NCI-H2196 treated with DMSO at 0.1 percent for 48 hours (cell line): Measurements from ENCODE around the gene CTAG1A.
"Not testable (repeated sequence)": the region's sequence is repeated elsewhere in the genome, so short reads cannot be mapped to it uniquely, and the experiment has no call there.

ENCODE experiments used
- DNase-seq: peaks from one replicate; lab custom pipeline; 2025; ENCODE audit not compliant: unreplicated experiment; lab: John Stamatoyannopoulos, UW

Gene CTAG1A

DNA sequence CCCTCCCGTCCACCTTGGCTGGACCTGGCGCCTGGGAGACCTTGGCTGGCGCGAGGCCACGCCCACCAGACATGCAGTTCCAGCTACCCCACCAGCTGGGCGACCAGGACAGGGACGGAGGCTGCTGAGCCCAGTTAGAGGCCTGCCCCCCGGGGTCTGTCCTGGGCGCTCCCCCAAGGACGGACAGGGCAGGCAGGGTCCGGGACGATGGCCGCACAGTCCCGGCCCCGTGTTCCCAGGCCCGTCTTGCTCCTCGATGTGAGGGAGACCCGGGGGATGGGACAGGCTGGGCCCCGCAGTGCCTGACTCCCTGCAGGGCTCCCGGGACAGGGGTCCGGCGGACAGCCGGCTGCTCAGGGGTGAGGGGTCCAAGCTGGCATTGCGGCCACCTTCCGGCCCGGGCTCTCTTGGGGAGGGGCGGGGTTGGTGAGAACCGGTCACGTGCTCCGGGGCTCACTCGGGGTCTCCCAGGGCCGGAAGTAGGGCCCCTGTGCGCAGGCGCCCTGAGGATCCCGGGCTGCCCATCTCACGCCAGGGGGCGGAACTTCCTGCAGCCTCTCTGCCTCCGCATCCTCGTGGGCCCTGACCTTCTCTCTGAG is at the start of gene CTAG1A:
CTAG1A (plus strand) TSS at position 549 of the 599 bp plus-strand sequence. CDS start 74 bp downstream, outside the sequence.
- DNase-seq: not testable (repeated sequence)

DNA sequence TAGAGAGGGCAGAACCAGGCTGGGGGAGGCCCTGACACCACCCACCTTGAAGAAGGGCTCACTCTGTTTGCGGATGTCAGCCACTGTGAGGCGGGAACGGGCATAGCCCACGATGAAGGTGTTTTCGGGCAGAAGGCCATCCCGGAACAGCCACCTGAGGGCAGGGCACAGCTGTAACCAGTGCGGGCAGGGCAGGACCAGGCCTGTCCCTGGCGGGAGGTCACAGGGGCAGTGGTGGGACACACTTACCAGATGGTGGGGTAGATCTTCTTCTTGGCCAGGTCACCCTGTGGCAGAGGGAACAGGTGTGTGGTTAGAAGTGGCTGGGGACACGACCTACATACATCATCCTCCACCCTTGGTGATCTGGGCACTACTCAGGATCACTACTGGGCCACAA is 49.0 kb upstream of the CTAG1A start:
- DNase-seq: no peak

DNA sequence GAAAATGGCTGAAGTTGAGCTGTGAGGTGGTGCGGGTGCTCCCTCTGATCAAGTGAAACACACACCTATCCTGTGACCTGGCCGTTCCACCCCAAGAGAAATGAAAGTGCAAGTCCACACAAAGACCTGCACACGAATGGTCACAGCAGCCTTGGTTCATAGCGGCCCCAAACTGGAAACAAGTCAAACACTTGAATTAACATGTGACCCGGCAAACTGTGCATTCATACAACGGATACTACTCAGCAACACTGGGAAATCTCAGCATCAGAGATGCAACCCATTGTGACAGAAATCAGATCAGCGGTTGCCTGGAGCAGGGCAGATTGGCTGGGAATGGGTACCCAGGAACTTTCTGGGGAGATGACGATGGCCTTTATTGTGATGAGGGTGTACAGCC is 45.9 kb upstream of the CTAG1A start:
- no peak for DNase-seq

DNA sequence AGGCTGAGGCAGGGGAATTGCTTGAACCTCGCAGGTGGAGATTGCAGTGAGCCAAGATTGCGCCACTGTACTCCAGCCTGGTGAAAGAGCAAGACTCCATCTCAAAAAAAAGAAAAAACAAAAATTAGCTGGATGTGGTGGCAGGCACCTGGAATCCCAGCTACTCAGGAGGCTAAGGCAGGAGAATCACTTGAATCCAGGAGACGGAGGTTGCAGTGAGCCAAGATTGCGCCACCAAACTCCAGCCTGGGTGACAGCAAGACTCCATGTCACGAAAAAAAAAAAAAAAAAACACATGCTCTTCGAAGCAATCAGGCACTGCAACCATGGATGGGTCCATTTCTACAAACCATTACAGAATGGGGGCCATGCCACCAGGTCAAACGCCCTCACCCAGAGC is 44.6 kb upstream of the CTAG1A start:
- DNase-seq: not testable (repeated sequence)

DNA sequence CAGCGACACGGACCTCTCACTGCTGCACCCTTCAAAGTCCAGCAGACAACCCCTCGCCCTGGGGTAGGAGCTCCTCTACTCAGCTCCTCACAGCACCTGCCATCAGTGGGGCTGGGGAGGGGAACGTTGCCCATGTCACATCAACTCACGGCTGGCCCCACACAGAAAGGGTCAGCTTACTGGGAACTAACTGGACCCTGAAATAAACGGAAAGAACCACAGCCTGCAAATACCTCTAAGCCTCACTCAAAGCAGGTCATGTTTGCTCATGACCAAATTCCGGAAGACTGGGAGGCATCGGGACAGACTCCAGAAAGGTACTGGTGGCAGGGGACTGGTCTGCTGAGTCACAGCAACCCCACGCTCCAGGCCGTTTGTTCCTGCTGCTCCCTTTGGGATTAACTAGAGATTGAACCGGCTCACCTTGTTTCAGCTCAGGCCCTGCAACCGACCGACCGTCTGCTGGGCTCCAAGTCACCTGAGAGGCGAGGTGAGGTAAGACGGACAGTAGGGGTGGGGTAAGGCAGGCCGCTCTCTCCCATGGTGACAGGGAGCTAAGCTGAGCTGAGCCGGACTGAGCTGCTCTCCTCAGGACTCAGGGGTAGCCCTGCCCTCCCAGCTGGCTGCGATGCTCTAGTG is 43.9 kb upstream of the CTAG1A start:
- no peak for DNase-seq

DNA sequence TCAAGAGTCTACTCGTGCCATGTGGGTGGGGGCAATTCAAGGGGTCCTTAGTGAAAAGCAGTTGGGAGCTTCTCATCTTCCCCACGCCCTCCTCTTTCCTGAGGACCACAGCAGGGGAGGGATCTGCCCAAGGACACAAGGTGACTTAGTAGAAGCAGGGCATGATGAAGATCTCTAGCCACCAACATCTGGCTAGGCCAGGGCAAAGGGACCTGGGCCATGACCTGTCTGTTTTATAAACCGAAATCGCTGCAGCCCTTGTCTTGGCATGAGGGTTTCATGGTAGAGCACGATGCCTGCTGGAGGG is 43.4 kb upstream of the CTAG1A start:
- DNase-seq: no peak

DNA sequence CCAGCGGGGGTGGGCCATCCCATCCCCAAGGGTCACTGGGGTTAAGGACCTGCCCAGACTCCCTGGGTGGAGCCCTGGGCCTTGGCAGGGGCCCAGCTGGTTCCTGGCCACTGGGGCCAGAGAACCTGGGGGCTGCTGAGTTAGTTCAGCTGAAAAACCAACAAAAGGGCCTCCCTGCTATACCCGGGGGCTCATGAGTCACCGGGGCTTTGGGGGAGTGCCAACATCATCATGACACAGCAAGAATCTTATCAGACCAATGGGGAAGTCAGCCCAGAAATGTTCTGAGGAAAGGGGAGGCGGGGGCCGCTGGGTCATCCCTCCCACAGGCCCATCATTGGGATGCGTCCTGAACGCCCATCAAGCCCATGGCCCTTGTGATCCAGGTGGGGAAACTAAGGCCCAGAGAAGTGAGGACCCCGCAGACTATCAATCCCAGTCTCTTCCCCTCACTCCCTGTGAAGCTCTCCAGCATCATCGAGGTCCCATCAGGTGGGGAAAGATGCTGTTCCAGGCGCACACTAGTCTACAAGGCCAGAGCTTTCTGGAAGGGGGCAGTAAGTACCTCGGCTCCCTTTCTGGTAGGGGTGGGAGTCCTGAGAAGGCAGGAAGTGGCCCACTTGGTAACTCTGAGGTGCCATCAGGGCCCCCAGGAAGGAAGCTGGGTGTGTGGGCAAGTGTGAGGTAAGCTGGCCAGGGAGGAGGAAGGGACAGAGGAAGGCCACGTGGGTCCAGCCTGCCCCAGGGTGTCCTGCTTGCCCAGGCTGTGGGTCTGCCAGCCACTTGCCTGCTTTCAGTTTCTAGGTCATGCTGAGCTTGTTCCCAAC is 42.8 kb upstream of the CTAG1A start:
- peak; percentile 3 for DNase-seq

DNA sequence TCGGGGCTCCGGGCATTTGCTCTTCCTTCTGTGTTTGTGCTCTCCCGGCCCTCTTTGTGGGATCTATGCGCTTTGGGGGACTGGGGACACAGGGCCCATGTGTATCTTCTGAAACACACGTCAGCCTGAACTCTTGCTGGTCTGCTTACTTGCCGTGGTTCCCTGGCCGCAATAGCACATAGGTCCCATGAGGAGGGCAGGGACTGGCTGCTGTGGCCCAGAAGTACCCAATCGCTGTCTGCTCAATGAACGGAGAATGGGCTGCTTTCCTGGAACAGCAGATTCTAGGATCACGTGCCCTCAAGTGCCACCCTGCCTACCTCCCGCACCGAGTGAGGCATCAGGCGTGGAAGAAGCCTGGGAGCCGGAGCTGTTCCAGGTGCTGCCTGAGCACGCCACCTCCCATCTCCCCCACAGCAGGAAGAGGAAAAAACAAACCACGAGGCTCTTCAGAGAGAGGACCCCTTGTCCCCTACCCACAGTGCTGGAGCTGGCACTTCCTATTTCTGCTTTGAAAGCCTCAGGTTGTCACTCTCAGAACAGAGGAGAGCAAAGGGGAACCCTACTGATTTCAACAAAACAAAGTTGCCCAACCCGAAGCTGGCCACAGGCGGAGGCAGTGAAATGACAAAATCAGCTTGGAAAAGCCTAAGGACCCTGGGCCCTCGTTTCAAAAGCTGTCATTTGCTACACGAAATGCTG is 42.1 kb upstream of the CTAG1A start:
- no peak for DNase-seq

DNA sequence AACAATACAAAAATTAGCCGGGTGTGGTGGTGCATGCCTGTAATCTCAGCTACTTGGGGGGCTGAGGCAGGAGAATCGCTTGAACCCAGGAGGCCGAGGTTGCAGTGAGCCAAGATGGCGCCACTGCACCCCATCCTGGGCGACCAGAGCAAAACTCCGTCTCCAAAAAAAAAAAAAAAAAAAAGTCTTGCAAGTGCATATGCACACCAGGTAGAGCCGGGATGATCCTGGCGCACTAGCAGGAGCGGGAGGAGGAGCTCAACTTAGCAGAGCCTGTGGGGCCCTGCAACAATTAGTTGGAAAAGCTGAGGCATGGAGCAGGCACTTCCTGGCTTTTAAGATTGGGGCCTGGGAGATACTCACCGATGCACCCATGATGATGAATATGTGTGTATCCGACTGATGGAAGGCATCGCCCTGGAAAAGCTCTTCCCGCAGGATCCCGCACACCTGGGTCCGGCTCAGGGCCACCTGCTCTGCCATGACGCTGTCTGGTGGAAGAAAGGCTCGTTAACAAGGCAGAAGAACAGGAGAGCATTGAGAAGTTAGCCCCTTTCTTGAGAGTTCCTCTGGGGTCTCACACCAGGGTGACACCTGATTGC is 39.2 kb upstream of the CTAG1A start:
- no peak for DNase-seq

DNA sequence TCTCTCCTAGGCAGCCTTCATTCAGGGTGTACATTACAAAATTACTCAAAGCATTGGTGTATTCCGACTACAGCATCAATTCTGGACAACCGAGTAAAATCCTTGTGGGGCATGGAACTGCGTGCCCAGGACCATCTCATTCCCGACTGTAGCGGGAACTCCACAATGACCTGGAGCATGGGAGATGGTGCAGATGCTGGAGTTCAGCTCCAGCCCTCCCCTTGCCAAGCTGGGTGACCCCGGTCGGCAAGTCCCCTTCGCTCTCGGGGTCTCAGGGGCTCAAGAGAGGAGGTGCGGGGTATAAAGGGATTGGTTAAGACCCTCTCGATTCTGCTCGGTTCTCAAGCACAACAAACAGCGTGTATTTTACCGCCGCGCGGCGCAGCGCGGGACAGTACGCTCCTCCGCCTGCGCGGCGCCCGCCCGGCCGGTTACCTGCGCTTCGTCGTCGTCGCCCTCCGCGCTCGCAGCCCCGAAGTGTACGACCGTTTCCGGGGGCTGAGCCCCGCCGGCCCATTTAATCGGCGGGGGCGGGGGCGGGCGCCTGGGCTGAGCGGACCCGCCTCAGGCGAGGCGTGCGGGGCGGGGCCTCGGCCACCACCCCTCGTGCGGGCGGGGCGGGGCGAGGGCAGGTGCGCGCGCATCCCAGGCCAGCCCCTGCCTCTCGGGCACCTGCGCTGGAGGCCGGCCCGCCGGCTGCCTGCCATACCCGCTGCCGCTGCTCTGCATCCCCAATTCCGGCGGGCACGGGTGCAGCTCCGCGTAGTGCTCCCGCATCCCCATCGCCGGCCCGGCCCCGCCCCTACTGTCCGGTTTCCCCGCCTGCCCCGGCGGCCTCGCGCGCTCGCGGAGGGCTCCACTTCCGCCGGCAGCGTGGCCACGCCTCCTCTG is 38.3 kb upstream of the CTAG1A start, which contains the start of gene G6PD:
G6PD (minus strand) TSS at position 493 of the 891 bp plus-strand sequence. CDS start 691 bp downstream, outside the sequence.
- peak; percentile 36 for DNase-seq

DNA sequence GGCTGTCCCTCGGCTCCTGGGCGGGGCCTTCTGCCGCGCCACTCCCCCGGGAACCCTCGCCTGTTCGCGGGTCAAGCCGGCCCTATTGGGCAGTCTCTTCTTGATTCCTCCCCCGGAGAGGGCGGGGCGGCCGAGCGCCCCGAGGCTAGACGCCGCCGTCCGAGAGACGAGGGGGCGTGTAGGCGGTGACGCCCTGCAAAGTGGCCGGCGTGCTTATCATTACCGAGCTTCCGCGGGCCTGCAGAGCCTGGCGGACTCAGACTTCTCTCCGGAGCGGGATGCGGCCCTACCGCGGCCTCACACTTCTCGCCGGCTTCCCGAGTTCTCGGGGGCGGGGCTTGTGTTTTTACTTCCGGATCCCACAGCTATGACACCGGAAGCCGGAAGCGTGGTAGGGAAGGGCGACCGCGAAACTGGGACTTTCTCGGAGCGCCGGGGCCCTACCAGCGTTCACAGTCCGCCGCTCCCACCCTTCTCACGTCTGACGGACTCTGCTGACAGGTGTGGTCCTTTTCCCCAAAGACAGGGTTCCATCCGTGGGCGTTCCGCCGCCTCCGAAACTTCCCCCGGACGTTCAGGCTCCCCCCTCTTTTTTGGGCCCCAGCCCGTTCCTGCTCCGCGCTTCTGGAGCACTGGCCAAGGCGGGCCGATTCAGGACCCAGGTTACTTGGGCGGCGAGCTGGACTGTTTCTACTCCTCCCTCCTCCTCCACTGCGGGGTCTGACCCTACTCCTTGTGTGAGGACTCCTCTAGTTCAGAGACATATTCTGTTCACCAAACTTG is 37.5 kb upstream of the CTAG1A start, which contains the start of gene IKBKG:
IKBKG (plus strand) TSS at position 376 of the 783 bp plus-strand sequence. CDS start 4,383 bp downstream, outside the sequence.
- DNase-seq: peak; percentile 55

DNA sequence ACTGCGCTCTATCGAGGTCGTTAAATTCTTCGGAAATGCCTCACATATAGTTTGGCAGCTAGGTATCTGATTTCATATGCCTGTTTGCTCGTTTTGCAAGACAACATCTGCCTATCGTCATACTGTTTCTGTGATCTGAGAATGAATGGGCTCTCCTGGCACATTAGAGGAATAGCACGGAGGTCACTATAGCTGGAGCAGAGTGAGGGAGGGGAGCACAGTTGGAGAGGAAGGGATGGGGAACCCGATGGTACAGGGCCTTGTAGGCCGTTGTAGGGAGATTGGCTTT is 37.0 kb upstream of the CTAG1A start:
- no peak for DNase-seq

DNA sequence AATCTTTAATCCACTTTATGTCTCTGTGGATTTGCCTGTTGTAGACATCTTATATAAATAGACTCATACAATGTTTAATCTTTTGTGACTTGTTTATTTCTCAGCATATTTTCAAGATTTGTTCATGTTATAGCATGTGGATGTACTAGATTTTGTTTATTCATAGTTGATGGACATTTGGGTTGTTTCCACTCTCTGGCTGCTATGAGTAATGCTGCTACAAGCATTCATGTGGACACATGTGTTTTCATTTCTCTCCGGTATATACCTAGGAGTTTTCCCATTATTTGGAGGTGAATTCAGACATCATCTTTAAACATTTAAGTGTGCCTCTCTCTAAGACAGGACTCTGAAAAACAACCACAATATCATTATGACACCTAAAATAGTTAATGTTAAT is 35.2 kb upstream of the CTAG1A start:
- no peak for DNase-seq

DNA sequence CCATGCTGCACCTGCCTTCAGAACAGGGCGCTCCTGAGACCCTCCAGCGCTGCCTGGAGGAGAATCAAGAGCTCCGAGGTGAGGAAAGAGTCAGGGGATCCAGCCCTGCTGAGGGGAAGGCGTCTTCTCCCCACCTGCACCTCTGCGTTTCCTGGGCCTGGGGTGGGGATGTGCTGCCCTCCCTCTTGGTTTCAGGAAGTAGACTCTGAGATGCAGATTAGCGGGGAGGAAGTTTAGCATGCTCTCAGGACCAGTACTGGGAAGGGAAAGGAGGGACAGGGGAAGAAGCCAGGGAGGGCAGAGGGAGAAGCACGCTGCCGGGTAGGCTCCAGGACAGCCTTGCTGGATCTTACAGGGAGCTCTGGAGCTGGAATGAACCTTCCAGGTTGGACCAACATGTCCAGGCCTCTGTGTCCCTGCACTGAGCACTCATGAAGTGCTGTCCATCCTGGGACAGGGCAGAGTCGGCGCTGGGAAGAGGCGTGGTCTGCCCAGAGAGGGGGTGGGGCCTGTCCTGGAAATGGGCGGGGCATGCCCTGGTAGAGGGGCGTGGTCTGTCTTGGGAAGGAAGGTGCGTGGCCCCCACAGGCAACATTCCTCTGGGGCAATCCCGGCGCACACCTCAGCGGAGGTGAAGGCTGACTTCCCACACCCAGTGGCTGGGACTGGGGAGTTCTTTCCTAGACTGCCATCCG is 32.7 kb upstream of the CTAG1A start:
- not testable (repeated sequence) for DNase-seq

DNA sequence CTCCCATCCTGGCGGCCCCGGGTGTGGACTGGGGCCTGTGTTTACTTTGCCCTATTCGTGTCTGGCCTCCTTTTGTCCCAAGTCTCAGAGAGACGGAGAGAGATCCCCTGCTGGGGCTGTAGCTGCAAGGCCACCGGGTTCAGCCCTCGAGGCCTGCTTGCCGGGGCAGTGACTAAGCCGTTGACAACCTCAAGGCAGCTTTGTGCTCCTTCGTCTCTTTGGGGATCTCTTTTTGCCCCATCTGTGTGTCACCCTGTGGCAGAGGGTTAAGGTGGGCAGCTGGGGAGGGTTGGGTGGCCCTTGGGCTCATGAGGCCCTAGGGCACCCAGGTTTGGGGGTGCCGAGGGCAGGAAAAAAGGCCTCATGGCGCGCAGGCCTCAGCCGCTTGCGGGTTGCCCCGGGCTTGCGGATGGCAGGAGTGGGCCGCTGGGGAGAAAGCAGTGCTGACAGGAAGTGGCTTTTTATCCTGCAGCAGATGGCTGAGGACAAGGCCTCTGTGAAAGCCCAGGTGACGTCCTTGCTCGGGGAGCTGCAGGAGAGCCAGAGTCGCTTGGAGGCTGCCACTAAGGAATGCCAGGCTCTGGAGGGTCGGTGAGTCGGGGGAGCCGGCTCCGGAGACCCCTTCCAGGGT is 26.8 kb upstream of the CTAG1A start:
- DNase-seq: not testable (repeated sequence)

DNA sequence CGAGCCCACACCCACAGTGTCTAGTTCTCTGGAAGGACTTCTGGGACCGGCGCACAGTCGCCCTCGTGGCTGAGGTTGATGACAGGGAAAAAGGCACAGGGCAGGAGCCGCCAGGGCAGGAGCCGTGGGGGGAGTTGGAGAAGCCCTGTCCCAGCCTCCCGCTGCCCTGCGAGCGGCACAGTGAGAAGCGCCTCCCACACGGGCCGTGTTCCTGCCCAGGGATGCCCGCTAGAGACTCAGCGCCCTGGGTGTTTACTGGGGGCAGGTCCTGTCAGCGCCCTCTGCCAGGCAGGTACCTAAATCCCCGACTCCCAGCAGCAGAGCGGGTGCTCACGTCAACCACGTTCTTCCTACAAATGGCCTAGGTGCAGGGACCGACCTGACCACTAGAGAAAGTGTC is 26.0 kb upstream of the CTAG1A start:
- DNase-seq: not testable (repeated sequence)

DNA sequence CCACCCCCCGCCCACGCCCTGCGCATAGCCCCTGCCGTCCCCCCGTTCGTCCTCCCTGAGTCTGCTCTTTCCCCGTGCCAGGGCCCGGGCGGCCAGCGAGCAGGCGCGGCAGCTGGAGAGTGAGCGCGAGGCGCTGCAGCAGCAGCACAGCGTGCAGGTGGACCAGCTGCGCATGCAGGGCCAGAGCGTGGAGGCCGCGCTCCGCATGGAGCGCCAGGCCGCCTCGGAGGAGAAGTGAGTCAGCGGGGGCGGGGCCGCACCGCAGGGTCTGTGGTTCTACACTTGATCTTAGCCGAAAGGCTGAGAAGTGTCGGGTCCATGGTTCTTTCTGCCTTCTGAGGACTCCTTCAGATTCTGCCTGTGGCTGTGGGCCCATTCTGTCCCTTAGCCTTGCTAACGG is 24.6 kb upstream of the CTAG1A start:
- not testable (repeated sequence) for DNase-seq

DNA sequence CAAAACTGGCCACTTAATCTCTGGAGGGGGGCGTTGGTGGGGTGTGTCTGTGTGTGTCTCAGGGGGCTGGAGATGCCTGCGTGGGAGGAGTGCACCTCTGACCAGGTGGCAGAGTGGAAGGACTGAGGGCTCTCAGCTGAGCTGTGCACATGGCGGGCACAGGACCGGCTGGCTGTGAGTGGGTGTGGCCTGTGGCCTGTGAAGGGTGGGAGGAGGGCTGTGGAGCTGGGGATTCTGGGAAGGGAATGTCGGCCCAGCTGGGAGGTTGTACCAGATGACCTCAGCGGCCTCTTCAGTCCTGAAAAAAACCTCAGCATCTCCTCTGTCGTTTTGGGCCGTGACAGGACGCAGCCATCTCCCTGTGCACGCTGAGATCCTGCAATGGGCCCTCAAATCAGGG is 22.6 kb upstream of the CTAG1A start:
- DNase-seq: not testable (repeated sequence)
